ENCODE measurements around the gene TXNRD1. TPM values are rescaled to one million over a fixed set of nuclear protein-coding genes. Genes with fewer than 3 reads are reported as not detected.

The TXNRD1 gene
- total and polyA plus RNA-seq, 2 of the 8 experiments (the other 6 are each of a cell fraction or from before 2014, with no cell fraction given), result 56.8 to 127 TPM

GRCh38 chr12:104354868-104355570, 139.4 kb downstream of the TXNRD1 start (continued):
- TF ChIP-seq NRF1 (IDR thresholded peaks at IDR 0.05; ENCODE audit: low read depth, low read length) (no peak), CBX5 (IDR thresholded peaks at IDR 0.05; ENCODE audit: low read depth, low read length) (no peak), YY1 (IDR thresholded peaks at IDR 0.05; ENCODE audit: low read depth, low read length) (no peak)

Measured in H1 (cell line).